Prostate gland (tissue), 2 donors: ENCODE data around the gene TOMM20. TPM values are rescaled to one million over a fixed set of nuclear protein-coding genes. Genes with fewer than 3 reads are reported as not detected.
"Not testable (repeated sequence)": the region's sequence is repeated elsewhere in the genome, so short reads cannot be mapped to it uniquely, and the experiment has no call there.

Source experiments
- DNase-seq: peaks from one replicate; pipeline ENCODE4 v3.0.0-alpha.2; 2019; ENCODE audit warnings: low spot score
- H3K27ac ChIP-seq, 2 donors: fragments of 200-600 bp; sonication (generic); 2 replicates each; pipeline ENCODE4 v1.5.1; 2017 to 2019
- H3K27me3 ChIP-seq: fragments of 200-600 bp; sonication (generic); replicated peaks from 2 replicates; pipeline ENCODE4 v1.5.1; 2019; ENCODE audit not compliant: insufficient read depth
- H3K36me3 ChIP-seq, 2 donors: fragments of 200-600 bp; sonication (generic); 1 replicate in 1 of 2; 2 replicates in 1 of 2; pipeline versions ENCODE4 v1.5.1 to v1.8.1; 2017 to 2019
- H3K4me1 ChIP-seq: fragments of 200-600 bp; sonication (generic); replicated peaks from 2 replicates; pipeline ENCODE4 v1.5.1; 2019
- H3K4me3 ChIP-seq, 2 donors: fragments of 200-600 bp; sonication (generic); 2 replicates each; pipeline ENCODE4 v1.5.1; 2017 to 2019
- H3K9me3 ChIP-seq: fragments of 200-600 bp; sonication (generic); 2 replicates; pipeline ENCODE4 v1.5.1; 2017
- POLR2A ChIP-seq: fragments of 450-650 bp; IDR thresholded peaks from one replicate; pipeline ENCODE4 v1.6.1; 2016; ENCODE audit warnings: antibody characterized with exemption, mild to moderate bottlenecking
- POLR2AphosphoS5 ChIP-seq: sonication (generic); formaldehyde crosslinking; IDR thresholded peaks from one replicate; pipeline ENCODE4 v1.6.1; 2017; ENCODE audit warnings: antibody characterized with exemption
- WGBS: methylation state at CpG from one replicate; pipeline ENCODE4 v1.1.5; 2018; 5-methylcytosine and 5-hydroxymethylcytosine counted together
- intact Hi-C: fragments of 100-400 bp; cut with DNase I; formaldehyde crosslinking; loops from one replicate; pipeline ENCODE4 v1.14.2; 2022
- total RNA-seq, 2 donors: library from RNA; depleted of rRNA; stranded (reverse); fragments of >200 nt; gene quantifications; one replicate each; pipeline ENCODE4 v1.1.0, GENCODE V29; 2016
- TF ChIP-seq, protein P1 (sequence below), 4 experiments: fragments of 200-600 bp in 2 of 4; fragments of 450-650 bp in 2 of 4; sonication (generic) in 2 of 4; IDR thresholded peaks; 1 replicate in 3 of 4; 2 replicates in 1 of 4; pipeline ENCODE4 v1.5.1; 2016 to 2019; ENCODE audit warnings: antibody characterized with exemption in 4 of 4, mild to moderate bottlenecking in 2 of 4, moderate library complexity in 2 of 4

TOMM20 gene
- total RNA-seq, 2 donors from 2014 or later: 77.1 to 135 TPM

DNA sequence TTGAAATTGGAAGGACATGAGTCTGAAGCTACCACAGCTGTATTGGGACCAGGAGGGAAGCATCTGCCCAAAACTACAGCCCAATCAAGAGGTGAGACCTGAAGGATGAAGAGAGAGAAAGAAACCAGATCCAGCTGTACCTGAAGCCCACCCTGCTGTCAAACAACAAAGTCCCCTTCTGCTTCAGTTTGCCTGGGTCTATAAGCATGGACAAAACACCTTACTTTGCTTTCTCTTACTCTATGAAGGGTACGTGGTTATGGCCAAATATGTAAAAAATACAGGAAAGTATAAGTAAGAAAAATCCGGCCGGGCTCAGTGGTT, 26.4 kb downstream of the TOMM20 start:
- Histone ChIP-seq H3K36me3 (no peaks in the 10 kb centered on the region), H3K9me3 (no peaks in the 10 kb centered on the region), H3K4me3 (no peak overlapping the region), H3K27me3 (no peaks in the 10 kb centered on the region), H3K4me1 (no peaks in the 10 kb centered on the region), H3K27ac (no peak overlapping the region)
- 92% methylated on average over 3 of the region's 3 CpGs for WGBS
- no peak for DNase-seq
- TF ChIP-seq, protein P1, sequence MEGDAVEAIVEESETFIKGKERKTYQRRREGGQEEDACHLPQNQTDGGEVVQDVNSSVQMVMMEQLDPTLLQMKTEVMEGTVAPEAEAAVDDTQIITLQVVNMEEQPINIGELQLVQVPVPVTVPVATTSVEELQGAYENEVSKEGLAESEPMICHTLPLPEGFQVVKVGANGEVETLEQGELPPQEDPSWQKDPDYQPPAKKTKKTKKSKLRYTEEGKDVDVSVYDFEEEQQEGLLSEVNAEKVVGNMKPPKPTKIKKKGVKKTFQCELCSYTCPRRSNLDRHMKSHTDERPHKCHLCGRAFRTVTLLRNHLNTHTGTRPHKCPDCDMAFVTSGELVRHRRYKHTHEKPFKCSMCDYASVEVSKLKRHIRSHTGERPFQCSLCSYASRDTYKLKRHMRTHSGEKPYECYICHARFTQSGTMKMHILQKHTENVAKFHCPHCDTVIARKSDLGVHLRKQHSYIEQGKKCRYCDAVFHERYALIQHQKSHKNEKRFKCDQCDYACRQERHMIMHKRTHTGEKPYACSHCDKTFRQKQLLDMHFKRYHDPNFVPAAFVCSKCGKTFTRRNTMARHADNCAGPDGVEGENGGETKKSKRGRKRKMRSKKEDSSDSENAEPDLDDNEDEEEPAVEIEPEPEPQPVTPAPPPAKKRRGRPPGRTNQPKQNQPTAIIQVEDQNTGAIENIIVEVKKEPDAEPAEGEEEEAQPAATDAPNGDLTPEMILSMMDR (IDR thresholded peaks at IDR 0.05): no peak
- TF ChIP-seq POLR2A: no peak
- TF ChIP-seq POLR2AphosphoS5: no peak
- intact Hi-C loops: no loop called here

DNA sequence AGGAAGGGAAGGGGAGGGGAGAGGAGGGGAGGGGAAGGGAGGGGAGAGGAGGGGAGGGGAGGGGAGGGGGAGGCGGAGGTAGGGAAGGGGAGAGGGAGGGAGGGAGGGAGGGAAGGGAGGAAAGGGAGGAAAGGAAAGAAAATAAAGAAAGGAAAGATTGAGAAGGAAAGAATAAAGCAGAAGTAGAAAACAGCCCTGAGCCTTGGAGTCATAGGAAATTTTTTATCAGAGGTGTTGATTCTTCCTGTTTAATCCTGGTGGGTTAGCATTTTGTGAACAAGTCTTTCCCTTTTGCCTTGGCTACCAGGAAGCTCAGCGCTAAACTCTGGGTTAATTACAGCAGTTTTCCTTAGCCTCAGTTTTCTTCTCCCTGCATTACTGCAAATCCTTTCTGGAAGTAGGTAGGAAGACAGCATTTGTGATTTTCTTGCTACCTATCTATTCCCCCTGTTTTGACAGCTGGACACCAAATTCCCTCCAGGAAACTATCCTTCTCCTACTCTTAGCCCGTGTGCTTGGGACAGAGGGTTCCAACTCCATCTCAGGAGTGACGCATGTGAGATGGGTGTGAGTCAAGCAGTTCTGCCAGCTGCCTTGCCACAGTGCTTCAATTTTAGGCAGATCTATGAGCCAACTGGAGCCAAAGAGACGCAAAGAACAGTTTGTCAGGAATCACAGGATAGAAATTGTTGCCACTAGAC, 26.9 kb downstream of the TOMM20 start:
- Histone ChIP-seq H3K4me3 (no peak overlapping the region), H3K36me3 (no peaks in the 10 kb centered on the region), H3K27ac (no peak overlapping the region), H3K9me3 (no peaks in the 10 kb centered on the region), H3K27me3 (no peaks in the 10 kb centered on the region), H3K4me1 (no peaks in the 10 kb centered on the region)
- 73% methylated on average over 5 of the region's 5 CpGs for WGBS
- TF ChIP-seq, protein P1 (IDR thresholded peaks at IDR 0.05): no peak
- TF ChIP-seq POLR2AphosphoS5 (no peak), POLR2A (no peak)
- DNase-seq: no peak
- intact Hi-C loops: no loop called here

DNA sequence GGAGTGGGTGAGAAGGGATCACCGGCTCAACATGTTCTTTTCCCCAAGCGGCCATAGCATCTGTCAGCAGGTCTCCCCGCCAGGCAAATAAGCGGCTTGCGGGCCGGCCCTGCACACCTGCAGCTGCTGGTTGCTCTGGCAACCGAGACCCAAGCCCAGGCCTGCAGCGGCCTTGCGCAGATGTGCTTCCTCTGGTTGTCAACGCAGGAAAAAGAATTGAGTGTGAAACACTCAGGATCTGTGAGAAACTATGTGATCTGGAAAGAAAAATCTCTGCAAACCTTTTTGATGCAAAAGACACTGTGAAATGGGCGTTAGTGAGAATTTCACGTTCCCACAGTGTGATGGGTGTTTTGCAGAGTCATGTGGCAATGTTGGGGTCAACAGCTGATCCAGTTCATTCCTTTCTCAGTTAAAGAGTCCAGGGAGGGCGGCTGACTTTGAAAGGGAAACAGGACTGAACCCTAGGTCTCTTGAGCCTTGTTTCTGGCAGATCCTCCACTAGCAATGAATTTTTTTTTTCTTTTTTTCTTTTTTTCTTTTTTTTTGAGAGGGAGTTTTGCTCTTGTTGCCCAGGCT, 28.4 kb downstream of the TOMM20 start:
- Histone ChIP-seq H3K36me3 (no peaks in the 10 kb centered on the region), H3K27ac (no peak overlapping the region), H3K4me1 (no peaks in the 10 kb centered on the region), H3K4me3 (no peak overlapping the region), H3K27me3 (no peaks in the 10 kb centered on the region), H3K9me3 (no peaks in the 10 kb centered on the region)
- 75% methylated on average over 13 of the region's 13 CpGs for WGBS
- no peak for DNase-seq
- TF ChIP-seq POLR2AphosphoS5: no peak
- no peak for TF ChIP-seq POLR2A
- TF ChIP-seq, protein P1 (IDR thresholded peaks at IDR 0.05): no peak
- intact Hi-C loops: no loop called here

DNA sequence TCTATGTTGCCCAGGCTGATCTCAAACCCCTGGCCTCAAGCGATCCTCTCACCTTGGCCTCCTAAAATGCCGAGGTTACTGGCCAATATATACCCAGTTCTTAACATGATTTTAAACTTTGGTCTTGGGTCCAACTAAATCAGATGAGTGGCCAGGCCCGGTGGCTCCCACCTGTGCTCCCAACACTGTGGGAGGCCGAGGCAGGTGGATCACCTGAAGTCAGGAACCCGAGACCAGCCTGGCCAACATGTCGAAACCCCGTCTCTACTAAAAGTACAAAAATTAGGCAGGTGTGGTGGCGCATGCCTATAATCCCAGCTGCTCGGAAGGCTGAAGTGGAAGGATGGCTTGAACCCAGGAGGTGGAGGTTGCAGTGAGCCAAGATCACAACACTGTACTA, 29.6 kb downstream of the TOMM20 start:
- TF ChIP-seq, protein P1 (IDR thresholded peaks at IDR 0.05): no peak
- no peak for TF ChIP-seq POLR2A
- no peak for TF ChIP-seq POLR2AphosphoS5
- H3K27ac ChIP-seq: no peak overlapping the region
- H3K9me3 ChIP-seq: no peaks in the 10 kb centered on the region
- 94% methylated on average over 9 of the region's 9 CpGs for WGBS
- intact Hi-C loops: no loop called here
- no peaks in the 10 kb centered on the region for H3K27me3 ChIP-seq
- H3K4me1 ChIP-seq: no peaks in the 10 kb centered on the region
- no peak for DNase-seq
- no peak overlapping the region for H3K4me3 ChIP-seq
- no peaks in the 10 kb centered on the region for H3K36me3 ChIP-seq

DNA sequence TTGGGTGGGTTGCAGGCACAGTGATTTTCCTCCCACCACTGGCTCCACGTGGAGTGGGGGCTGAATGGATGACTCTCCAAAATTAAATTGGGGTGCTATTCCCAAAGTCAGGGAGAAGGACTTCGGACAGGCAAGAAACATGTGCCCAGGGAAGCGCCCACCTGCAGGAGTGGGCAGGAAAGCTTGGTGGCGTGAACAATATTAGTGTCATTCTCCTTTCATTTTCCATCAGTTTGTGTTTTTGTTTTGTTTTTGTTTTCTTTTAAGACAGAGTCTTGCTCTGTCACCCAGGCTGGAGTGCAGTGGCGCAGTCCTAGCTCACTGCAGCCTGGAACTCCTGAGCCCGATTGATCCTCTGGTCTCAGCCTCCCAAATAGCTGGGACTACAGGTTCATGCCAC, 30.1 kb downstream of the TOMM20 start:
- no peaks in the 10 kb centered on the region for H3K4me1 ChIP-seq
- no peak overlapping the region for H3K4me3 ChIP-seq
- DNase-seq: no peak
- TF ChIP-seq, protein P1 (IDR thresholded peaks at IDR 0.05): no peak
- TF ChIP-seq POLR2AphosphoS5: no peak
- TF ChIP-seq POLR2A: no peak
- no peak overlapping the region for H3K27ac ChIP-seq
- WGBS: 85% methylated on average over 6 of the region's 6 CpGs
- H3K9me3 ChIP-seq: no peaks in the 10 kb centered on the region
- intact Hi-C loops: no loop called here
- no peaks in the 10 kb centered on the region for H3K27me3 ChIP-seq
- H3K36me3 ChIP-seq: no peaks in the 10 kb centered on the region

DNA sequence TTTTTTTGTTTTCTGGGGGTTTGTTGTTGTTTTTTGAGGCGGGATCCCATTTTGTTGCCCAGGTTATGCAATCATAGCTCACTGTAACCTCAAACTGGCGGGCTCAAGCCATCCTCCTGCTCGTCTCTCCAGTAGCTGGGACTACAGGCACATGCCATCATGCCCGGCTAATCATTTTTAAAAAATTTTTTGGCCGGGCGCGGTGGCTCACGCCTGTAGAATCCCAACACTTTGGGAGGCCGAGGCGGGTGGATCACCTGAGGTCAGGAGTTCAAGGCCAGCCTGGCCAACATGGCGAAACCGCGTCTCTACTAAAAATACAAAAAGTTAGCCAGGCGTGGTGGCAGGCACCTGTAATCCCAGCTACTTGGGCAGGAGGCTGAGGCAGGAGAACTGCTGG, 31.1 kb downstream of the TOMM20 start:
- H3K36me3 ChIP-seq, H3K4me1 ChIP-seq, H3K27me3 ChIP-seq, H3K27ac ChIP-seq, intact Hi-C loops, H3K9me3 ChIP-seq, DNase-seq, H3K4me3 ChIP-seq: not testable (repeated sequence)
- WGBS: 91% methylated on average over 14 of the region's 14 CpGs
